GM18520 (cell line): ENCODE results near the gene DBF4B.
"Not testable (repeated sequence)": the region's sequence is repeated elsewhere in the genome, so short reads cannot be mapped to it uniquely, and the experiment has no call there.

Experiments
- ATAC-seq: cut with Tn5 transposase; IDR thresholded peaks from one replicate; pipeline ENCODE4 v1.9.1; 2021; ENCODE audit not compliant: unreplicated experiment

DBF4B gene

DNA sequence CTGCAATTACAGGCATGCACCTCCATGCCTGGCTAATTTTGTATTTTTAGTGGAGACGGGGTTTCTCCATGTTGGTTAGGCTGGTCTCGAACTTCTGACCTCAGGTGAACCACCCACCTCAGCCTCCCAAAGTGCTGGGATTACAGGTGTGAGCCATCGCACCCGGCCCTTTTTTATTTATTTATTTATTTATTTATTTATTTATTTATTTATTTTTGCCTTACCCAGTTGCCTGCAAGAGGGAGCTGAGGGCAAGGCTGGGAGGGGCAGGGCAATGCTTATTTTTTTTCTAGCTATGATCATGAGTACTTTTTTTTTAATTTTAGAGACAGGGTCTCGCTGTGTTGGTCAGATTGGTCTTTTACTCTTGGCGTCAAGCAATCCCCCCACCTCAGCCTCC is 17.7 kb downstream of the DBF4B start:
- not testable (repeated sequence) for ATAC-seq

GRCh38 chr17:44733753-44734152 is 25.3 kb downstream of the DBF4B start:
- no peak for ATAC-seq

DNA sequence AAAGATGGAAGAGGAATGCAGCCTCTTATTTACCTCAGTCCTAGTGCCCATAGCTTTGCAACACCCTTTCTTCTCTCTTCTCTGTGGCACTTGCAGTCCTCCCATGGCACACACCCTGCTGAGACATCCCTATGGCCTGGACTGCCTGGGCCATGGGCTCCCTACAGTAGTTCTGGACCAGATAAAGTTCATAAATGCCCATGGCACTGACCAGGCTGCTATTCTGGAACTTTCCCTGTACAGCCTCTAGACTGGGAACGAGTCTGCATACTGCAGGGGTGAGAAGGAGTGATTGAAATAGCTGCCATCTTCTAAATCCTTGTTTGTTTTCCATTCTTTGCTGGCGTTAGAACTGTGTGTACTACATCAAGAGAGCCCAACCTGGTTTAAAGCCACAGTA is 25.8 kb downstream of the DBF4B start:
- ATAC-seq: no peak

GRCh38 chr17:44736551-44737240 is 28.2 kb downstream of the DBF4B start:
- ATAC-seq: no peak

- ATAC-seq: no peak
Observed at GRCh38 chr17:44738214-44738906, 29.9 kb downstream of the DBF4B start.

DNA sequence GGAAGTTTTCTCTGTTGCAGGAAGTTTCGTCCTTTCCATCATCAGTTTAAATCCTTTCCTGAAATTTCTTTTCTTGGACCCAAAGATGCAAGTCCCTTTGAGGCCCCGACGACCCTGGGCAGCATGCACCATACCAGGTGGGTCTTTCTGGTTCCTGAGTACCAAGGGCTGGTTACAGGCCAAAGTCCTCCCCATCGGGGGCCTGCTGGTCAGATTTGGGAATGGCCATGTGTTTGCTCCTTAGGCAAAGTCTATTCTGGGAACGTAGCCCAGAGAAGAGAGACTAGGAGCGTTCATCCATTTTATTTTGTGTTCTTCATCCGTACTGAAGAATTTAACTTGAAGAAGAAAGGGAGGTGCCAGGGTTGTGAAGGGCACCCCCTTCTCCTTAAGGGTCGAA is 32.9 kb downstream of the DBF4B start:
- ATAC-seq: no peak

- ATAC-seq: no peak
Observed at GRCh38 chr17:44745301-44745700, 36.8 kb downstream of the DBF4B start.

DNA sequence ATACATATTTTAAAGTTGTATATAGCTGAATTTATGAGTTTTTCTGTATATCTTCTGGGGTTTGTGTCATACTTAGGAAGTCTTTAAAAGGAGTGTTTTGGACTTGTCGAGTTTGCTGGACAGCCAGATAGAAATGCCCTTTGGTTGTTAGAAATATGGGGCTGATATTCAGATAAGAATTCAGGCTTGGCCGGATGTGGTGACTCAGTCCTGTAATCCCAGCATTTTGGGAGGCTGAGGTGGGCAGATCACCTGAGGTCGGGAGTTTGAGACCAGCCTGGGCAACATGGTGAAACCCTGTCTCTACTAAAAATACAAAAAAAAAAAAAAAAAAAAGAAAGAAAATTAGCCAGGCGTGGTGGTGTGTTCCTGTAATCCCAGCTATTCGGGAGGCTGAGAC is 37.3 kb downstream of the DBF4B start:
- not testable (repeated sequence) for ATAC-seq

DNA sequence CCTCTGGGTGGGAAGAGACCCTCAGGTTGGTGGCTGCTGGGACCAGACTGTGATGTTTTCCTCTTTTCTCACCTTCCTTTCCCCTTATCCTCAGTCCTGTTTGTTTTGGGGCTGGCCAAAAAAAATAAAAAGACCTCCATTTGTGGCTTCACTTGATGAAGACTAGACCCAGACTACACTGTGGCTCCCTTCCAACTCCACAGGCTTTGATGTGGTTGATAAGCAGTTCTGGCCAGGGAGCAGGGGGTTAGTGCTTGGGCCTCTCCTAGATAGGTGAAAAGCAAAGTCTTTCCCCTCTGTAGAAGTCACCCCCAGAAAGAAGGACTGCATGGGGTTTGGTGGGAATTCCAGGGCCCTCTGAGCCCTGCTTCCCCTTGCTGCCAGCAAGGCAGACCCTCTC is 39.1 kb downstream of the DBF4B start:
- ATAC-seq: no peak

GRCh38 chr17:44749076-44749979 is 40.9 kb downstream of the DBF4B start:
- no peak for ATAC-seq

DNA sequence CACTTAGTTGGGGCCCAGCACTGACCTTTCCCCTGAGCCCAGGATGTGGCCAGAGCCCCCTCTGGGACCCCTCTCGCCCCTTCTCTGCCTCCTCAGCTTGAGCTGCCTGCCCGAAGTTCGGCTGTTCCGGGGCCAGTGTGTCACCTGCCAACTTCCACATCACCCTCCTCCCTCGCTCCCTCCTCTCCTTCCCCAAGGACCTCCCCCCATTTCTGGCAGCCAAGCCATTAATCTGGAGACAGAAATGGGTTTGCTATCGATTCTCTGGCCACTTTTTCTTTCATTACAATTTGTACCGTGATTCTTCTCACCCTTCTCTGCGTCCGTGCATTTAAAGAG is 41.5 kb downstream of the DBF4B start:
- no peak for ATAC-seq

- no peak for ATAC-seq
Observed at GRCh38 chr17:44751331-44751730, 42.9 kb downstream of the DBF4B start.

DNA sequence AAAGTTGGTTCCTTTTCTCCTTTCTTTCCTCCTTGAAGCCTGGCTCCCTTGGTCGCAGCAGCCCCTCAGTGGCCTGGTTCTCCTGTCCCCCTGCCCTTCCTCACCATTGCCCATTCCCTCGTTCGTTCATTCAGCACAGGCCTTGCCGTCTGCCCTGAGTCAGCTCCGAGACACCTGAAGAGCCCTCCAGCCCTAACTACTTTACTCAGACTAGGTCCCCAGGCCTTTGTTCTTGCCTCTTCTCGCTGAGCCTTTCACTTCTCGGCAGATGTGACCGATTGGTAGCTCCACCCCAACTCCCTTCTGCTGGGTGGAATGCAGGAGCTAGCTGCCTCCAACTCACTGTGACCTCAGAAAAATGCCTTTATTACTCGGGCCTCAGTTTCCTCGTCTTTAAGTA is 43.3 kb downstream of the DBF4B start:
- no peak for ATAC-seq

GRCh38 chr17:44752953-44753861 is 44.7 kb downstream of the DBF4B start:
- no peak for ATAC-seq

- ATAC-seq: no peak
Observed at GRCh38 chr17:44754276-44754675, 45.8 kb downstream of the DBF4B start.

GRCh38 chr17:44755180-44755579 is 46.7 kb downstream of the DBF4B start:
- ATAC-seq: not testable (repeated sequence)

GRCh38 chr17:44757045-44757917 is 48.8 kb downstream of the DBF4B start:
- no peak for ATAC-seq

DNA sequence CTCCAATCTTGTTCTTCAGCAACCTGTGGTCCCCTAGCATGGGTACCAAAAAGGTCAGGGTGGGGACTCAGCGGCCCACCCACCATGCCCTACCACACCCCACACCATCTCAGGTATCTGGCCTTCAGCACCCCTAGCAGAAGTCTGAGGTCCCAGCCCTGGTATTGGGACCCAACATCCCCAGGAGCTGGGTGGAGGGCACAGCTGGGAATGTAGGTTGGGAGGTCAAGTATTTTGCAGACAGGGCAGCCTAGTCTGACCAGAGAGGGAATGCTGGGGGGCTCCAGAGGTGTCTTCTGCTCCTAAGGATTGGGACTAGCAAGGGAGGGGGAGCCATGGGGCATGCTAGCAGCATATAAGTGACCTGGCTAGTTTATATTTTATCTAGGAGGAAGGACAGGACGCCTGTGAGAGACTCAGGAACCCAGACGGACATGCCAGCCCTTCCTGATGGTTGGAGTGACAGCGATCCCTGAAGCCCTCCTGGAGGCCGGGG is 49.5 kb downstream of the DBF4B start:
- no peak for ATAC-seq

- no peak for ATAC-seq
Observed at GRCh38 chr17:44758414-44759085, 50.1 kb downstream of the DBF4B start, which contains the start of gene ADAM11. Gene ADAM11 (plus strand): TSS chr17:44758988. CDS start chr17:44759200, 212 bp downstream.
